Right lobe of liver (tissue), 4 donors: Measurements from ENCODE around the gene MTMR2.
A peak's percentile ranks its signal among the peaks of the same experiment; 100 is the strongest.

Experiments
- POLR2A ChIP-seq: fragments of 450-650 bp; IDR thresholded peaks from one replicate; pipeline ENCODE4 v1.6.1; 2017; ENCODE audit warnings: antibody characterized with exemption, mild to moderate bottlenecking
- TF ChIP-seq, protein P1 (sequence below), 4 donors: fragments of 200-600 bp in 3 of 4; fragments of 450-650 bp in 1 of 4; IDR thresholded peaks; one replicate each; pipeline versions ENCODE4 v1.5.1 to v1.8.0; 2016 to 2022; ENCODE audit warnings: antibody characterized with exemption in 4 of 4, mild to moderate bottlenecking in 2 of 4
- donor health status: DM: no; HTN: no; CAD: no.
- donor health status: DM: no; HTN: no; CAD: no.
- donor health status: DM: no; HTN: yes; CAD: no.

DNA sequence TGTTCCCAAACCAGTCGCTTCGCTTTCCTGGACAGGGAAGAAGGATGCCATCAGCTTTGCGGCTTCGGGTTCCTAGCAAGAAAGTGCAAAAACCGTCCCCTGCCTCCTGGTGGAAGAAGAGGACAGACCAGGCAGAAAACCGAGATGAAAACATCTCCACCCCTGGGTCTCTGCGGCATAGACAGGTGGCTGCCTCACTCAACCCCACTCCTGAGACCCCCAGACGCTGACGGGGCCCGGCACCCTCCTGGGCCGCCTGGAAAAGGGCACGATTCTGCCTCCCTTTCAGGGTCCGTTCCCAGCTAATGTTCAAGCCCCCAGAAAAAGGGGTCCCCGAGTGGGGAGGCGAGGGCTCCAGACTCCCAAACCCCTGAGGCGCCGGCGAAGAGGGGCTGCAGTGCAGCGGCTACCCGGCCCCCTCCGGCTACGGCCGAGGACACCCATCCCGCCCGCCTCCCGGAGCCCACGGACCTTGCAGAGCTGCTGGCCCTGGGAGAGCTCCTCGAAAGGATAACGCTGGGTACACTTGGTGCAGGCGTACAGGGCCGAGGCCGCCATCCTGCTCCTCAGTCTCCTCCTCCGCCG, 134.9 kb downstream of the MTMR2 start:
- TF ChIP-seq, protein P1, sequence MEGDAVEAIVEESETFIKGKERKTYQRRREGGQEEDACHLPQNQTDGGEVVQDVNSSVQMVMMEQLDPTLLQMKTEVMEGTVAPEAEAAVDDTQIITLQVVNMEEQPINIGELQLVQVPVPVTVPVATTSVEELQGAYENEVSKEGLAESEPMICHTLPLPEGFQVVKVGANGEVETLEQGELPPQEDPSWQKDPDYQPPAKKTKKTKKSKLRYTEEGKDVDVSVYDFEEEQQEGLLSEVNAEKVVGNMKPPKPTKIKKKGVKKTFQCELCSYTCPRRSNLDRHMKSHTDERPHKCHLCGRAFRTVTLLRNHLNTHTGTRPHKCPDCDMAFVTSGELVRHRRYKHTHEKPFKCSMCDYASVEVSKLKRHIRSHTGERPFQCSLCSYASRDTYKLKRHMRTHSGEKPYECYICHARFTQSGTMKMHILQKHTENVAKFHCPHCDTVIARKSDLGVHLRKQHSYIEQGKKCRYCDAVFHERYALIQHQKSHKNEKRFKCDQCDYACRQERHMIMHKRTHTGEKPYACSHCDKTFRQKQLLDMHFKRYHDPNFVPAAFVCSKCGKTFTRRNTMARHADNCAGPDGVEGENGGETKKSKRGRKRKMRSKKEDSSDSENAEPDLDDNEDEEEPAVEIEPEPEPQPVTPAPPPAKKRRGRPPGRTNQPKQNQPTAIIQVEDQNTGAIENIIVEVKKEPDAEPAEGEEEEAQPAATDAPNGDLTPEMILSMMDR (IDR thresholded peaks at IDR 0.05), result peak in 1 of 4 donors; percentile 5
- no peak for TF ChIP-seq POLR2A
